PC-9 (cell line): ENCODE data around the gene PTPN2. TPM values are rescaled to one million over a fixed set of nuclear protein-coding genes. Genes with fewer than 3 reads are reported as not detected.
A peak's percentile ranks its signal among the peaks of the same experiment; 100 is the strongest.

Source experiments
- BruUV-seq: library from RNA; stranded (reverse); fragments of 400-500 nt; replicated peaks from 2 replicates; lab custom pipeline; 2021; lab: Mats Ljungman, UMichigan
- CTCF ChIA-PET: fragments of 300-600 bp; sonication (Branson Sonifier 250); formaldehyde crosslinking; loops from one replicate; lab custom pipeline; 2022; ENCODE audit warnings: antibody characterized with exemption; lab: Charles Lee
- POLR2A ChIA-PET: fragments of 300-600 bp; sonication (Branson Sonifier 250); formaldehyde crosslinking; loops from one replicate; lab custom pipeline; 2022; ENCODE audit warnings: antibody characterized with exemption; ENCODE audit not compliant: unreplicated experiment; lab: Charles Lee
- DNase-seq, 2 experiments: peaks; one replicate each; pipeline versions ENCODE4 v3.0.0 to v3.0.0-alpha.2; 2015 to 2022; ENCODE audit warnings: mixed read lengths in 1 of 2
- H2AFZ ChIP-seq: fragments of 200-600 bp; sonication (generic); 2 replicates; pipeline ENCODE4 v1.8.1; 2017; ENCODE audit warnings: antibody characterized with exemption
- H3F3A ChIP-seq: fragments of 200-600 bp; sonication (generic); 2 replicates; pipeline ENCODE4 v1.8.1; 2017; ENCODE audit warnings: antibody characterized with exemption, mild to moderate bottlenecking, low read depth; ENCODE audit not compliant: insufficient read depth
- H3K27ac ChIP-seq: fragments of 200-600 bp; sonication (generic); 2 replicates; pipeline ENCODE4 v1.6.1; 2016; ENCODE audit warnings: mixed run types
- H3K27me3 ChIP-seq: fragments of 200-600 bp; sonication (generic); 2 replicates; pipeline ENCODE4 v1.6.1; 2016; ENCODE audit warnings: low read depth, mixed run types; ENCODE audit not compliant: insufficient read depth
- H3K36me3 ChIP-seq: fragments of 200-600 bp; sonication (generic); 2 replicates; pipeline ENCODE4 v1.6.1; 2016; ENCODE audit warnings: low read depth, mixed run types
- H3K4me1 ChIP-seq: fragments of 200-600 bp; sonication (generic); replicated peaks from 2 replicates; pipeline ENCODE4 v1.6.1; 2016; ENCODE audit warnings: mixed run types; ENCODE audit not compliant: insufficient read depth
- H3K4me2 ChIP-seq: fragments of 200-600 bp; sonication (generic); 2 replicates; pipeline ENCODE4 v1.6.1; 2017; ENCODE audit warnings: mixed run types
- H3K4me3 ChIP-seq: fragments of 200-600 bp; sonication (generic); 2 replicates; pipeline ENCODE4 v1.6.1; 2016; ENCODE audit warnings: mixed run types
- H3K79me2 ChIP-seq: fragments of 200-600 bp; sonication (generic); 2 replicates; pipeline ENCODE4 v1.6.1; 2017; ENCODE audit warnings: low read depth, mixed run types
- H3K9me2 ChIP-seq: fragments of 200-600 bp; sonication (generic); 2 replicates; pipeline ENCODE4 v1.8.1; 2017; ENCODE audit warnings: mild to moderate bottlenecking; ENCODE audit not compliant: insufficient read depth
- H3K9me3 ChIP-seq: fragments of 200-600 bp; sonication (generic); 2 replicates; pipeline ENCODE4 v1.8.1; 2016; ENCODE audit warnings: low read depth; ENCODE audit not compliant: insufficient read depth
- H4K20me1 ChIP-seq: fragments of 200-600 bp; sonication (generic); 2 replicates; pipeline ENCODE4 v1.8.1; 2017; ENCODE audit not compliant: insufficient read depth
- EZH2 ChIP-seq: fragments of 200-600 bp; sonication (generic); IDR thresholded peaks from 2 replicates; pipeline ENCODE4 v1.8.0; 2017; ENCODE audit warnings: antibody characterized with exemption, low read depth
- intact Hi-C: fragments of 100-400 bp; cut with micrococcal nuclease; formaldehyde crosslinking; loops from one replicate; pipeline ENCODE4 v1.10.0; 2022; ENCODE audit not compliant: unreplicated experiment
- total RNA-seq: library from RNA; stranded (reverse); gene quantifications from 2 replicates; pipeline ENCODE4 v1.2.3, GENCODE V29; 2021
- TF ChIP-seq, protein P1 (sequence below): fragments of 200-600 bp; sonication (generic); conservative IDR thresholded peaks from 2 replicates; pipeline ENCODE4 v1.6.1; 2017; ENCODE audit warnings: mixed run types, antibody characterized with exemption, mild to moderate bottlenecking, moderate library complexity

The PTPN2 gene
- total RNA-seq, 1 experiment from 2014 or later, result 78.1 TPM

DNA sequence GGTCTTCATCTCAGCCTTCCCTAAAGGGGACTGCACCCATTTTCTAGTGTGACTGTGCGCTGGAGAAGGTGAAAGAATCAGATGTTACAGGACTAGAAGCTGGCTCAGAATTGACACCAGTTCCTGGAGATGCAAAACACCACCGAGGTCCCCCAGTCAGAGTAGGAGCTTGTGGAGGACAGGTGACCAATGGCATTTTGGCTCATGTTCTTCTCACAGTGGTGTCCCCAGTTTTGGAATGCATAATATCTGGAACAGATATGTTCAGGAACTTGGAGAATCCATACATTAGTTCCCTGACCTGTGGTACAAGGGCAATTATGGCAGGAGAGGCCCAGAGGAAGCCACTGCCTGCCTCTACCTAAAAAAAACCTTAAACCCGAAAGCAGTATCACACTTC, 114.9 kb downstream of the PTPN2 start:
- no peaks in the 10 kb centered on the region for H4K20me1 ChIP-seq
- no peaks in the 10 kb centered on the region for H3K9me2 ChIP-seq
- H3K4me2 ChIP-seq, result no peak overlapping the region
- no peaks in the 10 kb centered on the region for H3F3A ChIP-seq
- no peak overlapping the region for H2AFZ ChIP-seq
- no peak overlapping the region for H3K27ac ChIP-seq
- no TSS peak for BruUV-seq
- ChIA-PET CTCF (no interaction called here), POLR2A (no interaction called here)
- no peaks in the 10 kb centered on the region for H3K36me3 ChIP-seq
- no peak for TF ChIP-seq EZH2
- intact Hi-C loops, result no loop called here
- no peak for DNase-seq
- H3K79me2 ChIP-seq, result no peaks in the 10 kb centered on the region
- H3K4me1 ChIP-seq, result no peaks in the 10 kb centered on the region
- H3K9me3 ChIP-seq, result no peaks in the 10 kb centered on the region
- H3K27me3 ChIP-seq, result no peaks in the 10 kb centered on the region
- H3K4me3 ChIP-seq, result no peak overlapping the region

DNA sequence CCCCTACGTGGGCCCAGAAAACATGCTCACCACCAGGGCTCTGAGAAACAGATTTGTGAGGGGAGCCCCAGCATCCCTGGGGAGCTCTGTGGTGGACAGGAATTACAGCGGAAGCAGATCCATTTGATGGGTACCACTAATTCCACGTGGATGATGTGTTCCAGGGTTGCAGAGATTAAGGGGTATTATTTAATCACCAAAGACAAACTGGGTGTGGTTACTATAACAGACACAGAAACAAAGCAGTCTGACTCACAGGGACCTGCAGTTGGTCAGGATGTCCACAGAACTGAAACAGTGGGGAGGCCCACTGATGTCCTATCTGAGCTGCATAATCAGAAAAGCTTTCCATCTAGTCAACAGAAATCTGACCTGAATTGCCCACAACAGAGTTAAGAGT, 115.4 kb downstream of the PTPN2 start:
- H3F3A ChIP-seq, result no peaks in the 10 kb centered on the region
- H3K4me3 ChIP-seq, result no peak overlapping the region
- H3K27me3 ChIP-seq, result no peaks in the 10 kb centered on the region
- H3K27ac ChIP-seq, result no peak overlapping the region
- no peaks in the 10 kb centered on the region for H4K20me1 ChIP-seq
- no peaks in the 10 kb centered on the region for H3K79me2 ChIP-seq
- H3K36me3 ChIP-seq, result no peaks in the 10 kb centered on the region
- H3K9me2 ChIP-seq, result no peaks in the 10 kb centered on the region
- CTCF ChIA-PET, result no interaction called here
- POLR2A ChIA-PET, result no interaction called here
- intact Hi-C loops, result no loop called here
- TF ChIP-seq, protein P1, sequence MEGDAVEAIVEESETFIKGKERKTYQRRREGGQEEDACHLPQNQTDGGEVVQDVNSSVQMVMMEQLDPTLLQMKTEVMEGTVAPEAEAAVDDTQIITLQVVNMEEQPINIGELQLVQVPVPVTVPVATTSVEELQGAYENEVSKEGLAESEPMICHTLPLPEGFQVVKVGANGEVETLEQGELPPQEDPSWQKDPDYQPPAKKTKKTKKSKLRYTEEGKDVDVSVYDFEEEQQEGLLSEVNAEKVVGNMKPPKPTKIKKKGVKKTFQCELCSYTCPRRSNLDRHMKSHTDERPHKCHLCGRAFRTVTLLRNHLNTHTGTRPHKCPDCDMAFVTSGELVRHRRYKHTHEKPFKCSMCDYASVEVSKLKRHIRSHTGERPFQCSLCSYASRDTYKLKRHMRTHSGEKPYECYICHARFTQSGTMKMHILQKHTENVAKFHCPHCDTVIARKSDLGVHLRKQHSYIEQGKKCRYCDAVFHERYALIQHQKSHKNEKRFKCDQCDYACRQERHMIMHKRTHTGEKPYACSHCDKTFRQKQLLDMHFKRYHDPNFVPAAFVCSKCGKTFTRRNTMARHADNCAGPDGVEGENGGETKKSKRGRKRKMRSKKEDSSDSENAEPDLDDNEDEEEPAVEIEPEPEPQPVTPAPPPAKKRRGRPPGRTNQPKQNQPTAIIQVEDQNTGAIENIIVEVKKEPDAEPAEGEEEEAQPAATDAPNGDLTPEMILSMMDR, result no peak
- no peak for TF ChIP-seq EZH2
- H3K9me3 ChIP-seq, result no peaks in the 10 kb centered on the region
- H2AFZ ChIP-seq, result no peak overlapping the region
- BruUV-seq, result no TSS peak
- H3K4me2 ChIP-seq, result no peak overlapping the region
- H3K4me1 ChIP-seq, result no peaks in the 10 kb centered on the region
- peak in 1 of 2 experiments; percentile 36 for DNase-seq

DNA sequence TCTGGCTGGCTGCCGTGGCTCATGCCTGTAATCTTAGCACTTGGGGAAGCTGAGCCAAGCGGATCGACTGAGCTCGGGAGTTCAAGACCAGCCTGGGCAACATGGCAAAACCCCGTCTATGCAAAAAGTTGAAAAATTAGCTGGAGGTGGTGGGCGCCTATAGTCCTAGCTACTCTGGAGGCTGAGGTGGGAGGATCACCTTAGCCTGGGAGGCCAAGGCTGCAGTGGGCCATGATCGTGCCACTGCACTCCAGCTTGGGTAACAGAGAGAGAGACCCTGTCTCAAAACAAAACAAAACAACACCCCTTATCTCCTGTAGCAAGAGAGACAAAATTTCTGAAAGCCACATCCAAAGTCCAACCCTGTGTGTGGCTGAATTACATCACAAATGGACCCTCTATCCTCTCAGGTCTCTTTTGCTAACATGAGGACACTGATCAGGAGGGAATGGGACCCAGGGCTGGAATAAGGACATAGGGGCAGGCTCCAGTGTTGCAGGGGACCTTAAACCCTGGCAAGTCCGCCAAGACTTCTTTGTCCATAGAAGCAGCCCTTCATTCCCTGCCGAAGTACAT, 116.4 kb downstream of the PTPN2 start:
- TF ChIP-seq, protein P1, result no peak
- TF ChIP-seq EZH2, result no peak
- Histone ChIP-seq H3F3A (no peaks in the 10 kb centered on the region), H3K27me3 (no peaks in the 10 kb centered on the region), H3K9me2 (no peaks in the 10 kb centered on the region), H4K20me1 (no peaks in the 10 kb centered on the region), H3K27ac (no peak overlapping the region), H3K4me3 (no peak overlapping the region), H3K9me3 (no peaks in the 10 kb centered on the region), H2AFZ (no peak overlapping the region), H3K4me2 (no peak overlapping the region), H3K36me3 (no peaks in the 10 kb centered on the region), H3K79me2 (no peaks in the 10 kb centered on the region), H3K4me1 (no peaks in the 10 kb centered on the region)
- intact Hi-C loops, result no loop called here
- no peak for DNase-seq
- ChIA-PET POLR2A (no interaction called here), CTCF (no interaction called here)
- no TSS peak for BruUV-seq

DNA sequence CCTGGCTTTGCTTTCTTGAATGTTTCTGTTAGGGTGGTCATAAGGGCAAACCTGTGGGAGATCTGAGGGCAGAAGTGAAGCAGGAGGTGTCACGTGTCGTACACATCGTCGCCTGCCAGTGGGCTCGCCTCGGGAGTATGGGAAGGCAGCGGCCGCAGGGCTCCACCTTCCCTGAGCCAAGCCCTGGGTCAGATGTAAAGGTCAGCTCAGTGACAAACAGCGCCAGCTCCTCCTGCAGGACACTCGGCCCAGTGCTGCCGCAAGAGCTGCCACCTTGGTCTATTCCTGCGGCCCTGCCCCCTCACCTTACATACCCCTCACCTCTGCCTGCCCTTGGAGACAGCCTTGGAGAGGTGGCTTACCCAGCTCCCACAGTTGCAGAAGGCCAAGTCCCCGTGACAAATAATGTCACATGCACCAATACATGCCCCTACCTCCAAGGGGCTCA, 117.0 kb downstream of the PTPN2 start:
- POLR2A ChIA-PET, result no interaction called here
- BruUV-seq, result no TSS peak

More for the DNA sequence above, 117.0 kb downstream of the PTPN2 start:
- H3K9me3 ChIP-seq, result no peaks in the 10 kb centered on the region
- CTCF ChIA-PET, result no interaction called here
- intact Hi-C loops, result no loop called here
- H3K79me2 ChIP-seq, result no peaks in the 10 kb centered on the region
- H3K27me3 ChIP-seq, result no peaks in the 10 kb centered on the region
- no peaks in the 10 kb centered on the region for H3K36me3 ChIP-seq
- no peak overlapping the region for H3K4me3 ChIP-seq
- no peaks in the 10 kb centered on the region for H3F3A ChIP-seq
- H3K9me2 ChIP-seq, result no peaks in the 10 kb centered on the region
- H3K27ac ChIP-seq, result no peak overlapping the region
- no peak overlapping the region for H3K4me2 ChIP-seq
- no peak for DNase-seq
- H2AFZ ChIP-seq, result no peak overlapping the region
- no peaks in the 10 kb centered on the region for H3K4me1 ChIP-seq
- H4K20me1 ChIP-seq, result no peaks in the 10 kb centered on the region
- TF ChIP-seq, protein P1, result no peak
- no peak for TF ChIP-seq EZH2
